K562 (cell line): Measurements from ENCODE around the gene MAN2A1. TPM values are rescaled to one million over a fixed set of nuclear protein-coding genes. Genes with fewer than 3 reads are reported as not detected.
A peak's percentile ranks its signal among the peaks of the same experiment; 100 is the strongest.

Experiments
- ARID1B ChIP-seq: fragments of 450-650 bp; IDR thresholded peaks from 2 replicates; pipeline ENCODE4 v1.6.1; 2016; ENCODE audit warnings: antibody characterized with exemption, mild to moderate bottlenecking, inconsistent platforms
- ATF7 ChIP-seq: fragments of 450-650 bp; IDR thresholded peaks from 2 replicates; pipeline ENCODE4 v1.7.1; 2014; ENCODE audit warnings: mild to moderate bottlenecking, moderate library complexity
- CBFA2T3 ChIP-seq: fragments of 450-650 bp; IDR thresholded peaks from 2 replicates; pipeline ENCODE4 v1.6.1; 2017
- CREBBP ChIP-seq: IDR thresholded peaks from one replicate; pipeline ENCODE4 v1.6.1; 2012; ENCODE audit warnings: low read depth, mild to moderate bottlenecking, control low read depth, inconsistent platforms, low read length
- DPF2 ChIP-seq: fragments of 450-650 bp; IDR thresholded peaks from 2 replicates; pipeline ENCODE4 v1.6.1; 2016
- HNRNPH1 ChIP-seq: fragments of 200-400 bp; formaldehyde crosslinking; optimal IDR thresholded peaks from 2 replicates; pipeline ENCODE3; 2017; ENCODE audit warnings: low read depth, mild to moderate bottlenecking, low read length, moderate library complexity
- KHSRP ChIP-seq: fragments of 450-650 bp; IDR thresholded peaks from 2 replicates; pipeline ENCODE4 v1.6.1; 2017
- MCM2 ChIP-seq: fragments of 450-650 bp; IDR thresholded peaks from 2 replicates; pipeline ENCODE4 v1.6.1; 2017; ENCODE audit warnings: low read depth, mild to moderate bottlenecking
- MEIS2 ChIP-seq: fragments of 450-650 bp; IDR thresholded peaks from 2 replicates; pipeline ENCODE4 v1.6.1; 2014; ENCODE audit warnings: mild to moderate bottlenecking; ENCODE audit not compliant: partially characterized antibody
- POLR3G ChIP-seq: IDR thresholded peaks from 2 replicates; pipeline ENCODE4 v1.6.1; 2011; ENCODE audit not compliant: insufficient read length, insufficient replicate concordance; ENCODE audit errors: extremely low read depth
- ZNF668 ChIP-seq: fragments of 250-450 bp; sonication (Bioruptor Pico); IDR thresholded peaks from 2 replicates; pipeline ENCODE4 v1.8.0; 2022; ENCODE audit warnings: mild to moderate bottlenecking, inconsistent platforms
- polyA plus RNA-seq, 8 experiments: library from polyadenylated mRNA; depleted of rRNA in 4 of 8; stranded (reverse) in 5 of 8; unstranded in 3 of 8; fragments of >200 nt; fragmentation: Nextera tagmentation in 2 of 8; fragmentation: Illumina TruSeq in 1 of 8; extraction: Ambion mirVana in 2 of 8; extraction: Trizol in 1 of 8; gene quantifications; 2 replicates each; pipeline versions ENCODE4 v1.2.1 to v1.2.3, GENCODE V29; 2011 to 2014; ENCODE audit warnings: inconsistent platforms in 1 of 8, missing spikeins in 1 of 8
- total RNA-seq, 7 experiments: library from RNA; depleted of rRNA in 6 of 7; stranded (reverse); fragments of >200 nt in 6 of 7; fragmentation: Illumina TruSeq in 2 of 7; extraction: Trizol in 2 of 7; gene quantifications; 2 replicates each; pipeline versions ENCODE4 v1.2.1 to v1.2.3, GENCODE V29; 2011 to 2021; ENCODE audit warnings: low replicate concordance in 1 of 7
- TF ChIP-seq, protein P1 (sequence below): fragments of 450-650 bp; IDR thresholded peaks from 2 replicates; pipeline ENCODE4 v1.7.0; 2016; ENCODE audit warnings: borderline replicate concordance
- TF ChIP-seq, protein P2 (sequence below): fragments of 250-450 bp; sonication (Bioruptor Pico); IDR thresholded peaks from 2 replicates; pipeline ENCODE4 v1.5.1; 2021; ENCODE audit warnings: mild to moderate bottlenecking
- TF ChIP-seq, protein P3 (sequence below): sonication (generic); IDR thresholded peaks from 2 replicates; pipeline ENCODE4 v1.6.1; 2016
- TF ChIP-seq, protein P4 (sequence below): fragments of 250-450 bp; sonication (Bioruptor Pico); IDR thresholded peaks from 2 replicates; pipeline ENCODE4 v1.8.0; 2022; ENCODE audit warnings: moderate library complexity, mild to moderate bottlenecking, inconsistent platforms
- TF ChIP-seq, protein P5 (sequence below), 2 experiments: fragments of 450-650 bp; IDR thresholded peaks; 2 replicates each; pipeline ENCODE4 v1.6.1; 2016; ENCODE audit warnings: mild to moderate bottlenecking in 2 of 2, borderline replicate concordance in 1 of 2, low read depth in 1 of 2, moderate library complexity in 1 of 2

MAN2A1 gene
- total and polyA plus RNA-seq, 9 of the 15 experiments (the other 6 are each of a cell fraction or from before 2014, with no cell fraction given): 5.2 to 32.0 (median 19.8) TPM

DNA sequence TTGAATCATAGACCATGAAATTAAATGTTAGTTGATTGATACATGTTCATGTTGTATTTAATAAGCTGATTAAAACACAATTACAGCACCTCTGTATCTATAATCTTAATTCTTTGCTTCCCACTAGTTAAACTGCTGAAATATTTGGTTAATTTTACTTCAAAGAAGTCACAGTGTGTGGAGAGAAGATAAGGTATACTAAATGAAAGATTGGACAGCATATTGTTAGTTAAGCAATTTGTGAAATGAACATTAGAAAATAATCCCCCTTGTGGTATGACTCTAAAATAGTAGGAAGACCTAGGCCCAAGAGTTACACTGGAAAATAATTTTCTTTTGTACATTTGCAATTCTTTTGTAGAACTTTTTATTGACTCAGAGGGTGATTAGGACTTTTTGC, 30.3 kb downstream of the MAN2A1 start (continued):
- TF ChIP-seq, protein P1, sequence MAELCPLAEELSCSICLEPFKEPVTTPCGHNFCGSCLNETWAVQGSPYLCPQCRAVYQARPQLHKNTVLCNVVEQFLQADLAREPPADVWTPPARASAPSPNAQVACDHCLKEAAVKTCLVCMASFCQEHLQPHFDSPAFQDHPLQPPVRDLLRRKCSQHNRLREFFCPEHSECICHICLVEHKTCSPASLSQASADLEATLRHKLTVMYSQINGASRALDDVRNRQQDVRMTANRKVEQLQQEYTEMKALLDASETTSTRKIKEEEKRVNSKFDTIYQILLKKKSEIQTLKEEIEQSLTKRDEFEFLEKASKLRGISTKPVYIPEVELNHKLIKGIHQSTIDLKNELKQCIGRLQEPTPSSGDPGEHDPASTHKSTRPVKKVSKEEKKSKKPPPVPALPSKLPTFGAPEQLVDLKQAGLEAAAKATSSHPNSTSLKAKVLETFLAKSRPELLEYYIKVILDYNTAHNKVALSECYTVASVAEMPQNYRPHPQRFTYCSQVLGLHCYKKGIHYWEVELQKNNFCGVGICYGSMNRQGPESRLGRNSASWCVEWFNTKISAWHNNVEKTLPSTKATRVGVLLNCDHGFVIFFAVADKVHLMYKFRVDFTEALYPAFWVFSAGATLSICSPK: no peak
- TF ChIP-seq, protein P2, sequence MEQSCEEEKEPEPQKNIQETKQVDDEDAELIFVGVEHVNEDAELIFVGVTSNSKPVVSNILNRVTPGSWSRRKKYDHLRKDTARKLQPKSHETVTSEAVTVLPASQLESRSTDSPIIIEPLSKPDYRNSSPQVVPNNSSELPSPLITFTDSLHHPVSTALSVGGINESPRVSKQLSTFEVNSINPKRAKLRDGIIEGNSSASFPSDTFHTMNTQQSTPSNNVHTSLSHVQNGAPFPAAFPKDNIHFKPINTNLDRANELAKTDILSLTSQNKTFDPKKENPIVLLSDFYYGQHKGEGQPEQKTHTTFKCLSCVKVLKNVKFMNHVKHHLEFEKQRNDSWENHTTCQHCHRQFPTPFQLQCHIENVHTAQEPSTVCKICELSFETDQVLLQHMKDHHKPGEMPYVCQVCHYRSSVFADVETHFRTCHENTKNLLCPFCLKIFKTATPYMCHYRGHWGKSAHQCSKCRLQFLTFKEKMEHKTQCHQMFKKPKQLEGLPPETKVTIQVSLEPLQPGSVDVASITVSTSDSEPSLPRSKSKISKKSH (CRISPR knock-in tag): no peak
- TF ChIP-seq HNRNPH1 (no peak), CREBBP (no peak), MEIS2 (peak; percentile 33), POLR3G (no peak), KHSRP (no peak), MCM2 (no peak), ATF7 (no peak), ARID1B (peak; percentile 54), CBFA2T3 (0 out of 2 replicates have a peak, but pooled peaks have one; percentile 26), DPF2 (0 out of 2 replicates have a peak, but pooled peaks have one; percentile 34), ZNF668 (CRISPR knock-in tag) (no peak)
- TF ChIP-seq, protein P3, sequence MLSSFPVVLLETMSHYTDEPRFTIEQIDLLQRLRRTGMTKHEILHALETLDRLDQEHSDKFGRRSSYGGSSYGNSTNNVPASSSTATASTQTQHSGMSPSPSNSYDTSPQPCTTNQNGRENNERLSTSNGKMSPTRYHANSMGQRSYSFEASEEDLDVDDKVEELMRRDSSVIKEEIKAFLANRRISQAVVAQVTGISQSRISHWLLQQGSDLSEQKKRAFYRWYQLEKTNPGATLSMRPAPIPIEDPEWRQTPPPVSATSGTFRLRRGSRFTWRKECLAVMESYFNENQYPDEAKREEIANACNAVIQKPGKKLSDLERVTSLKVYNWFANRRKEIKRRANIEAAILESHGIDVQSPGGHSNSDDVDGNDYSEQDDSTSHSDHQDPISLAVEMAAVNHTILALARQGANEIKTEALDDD: peak; percentile 49; the same call in 1 of the 2 replicates
- TF ChIP-seq, protein P4, sequence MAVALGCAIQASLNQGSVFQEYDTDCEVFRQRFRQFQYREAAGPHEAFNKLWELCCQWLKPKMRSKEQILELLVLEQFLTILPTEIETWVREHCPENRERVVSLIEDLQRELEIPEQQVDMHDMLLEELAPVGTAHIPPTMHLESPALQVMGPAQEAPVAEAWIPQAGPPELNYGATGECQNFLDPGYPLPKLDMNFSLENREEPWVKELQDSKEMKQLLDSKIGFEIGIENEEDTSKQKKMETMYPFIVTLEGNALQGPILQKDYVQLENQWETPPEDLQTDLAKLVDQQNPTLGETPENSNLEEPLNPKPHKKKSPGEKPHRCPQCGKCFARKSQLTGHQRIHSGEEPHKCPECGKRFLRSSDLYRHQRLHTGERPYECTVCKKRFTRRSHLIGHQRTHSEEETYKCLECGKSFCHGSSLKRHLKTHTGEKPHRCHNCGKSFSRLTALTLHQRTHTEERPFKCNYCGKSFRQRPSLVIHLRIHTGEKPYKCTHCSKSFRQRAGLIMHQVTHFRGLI (CRISPR knock-in tag): no peak
- TF ChIP-seq, protein P5, sequence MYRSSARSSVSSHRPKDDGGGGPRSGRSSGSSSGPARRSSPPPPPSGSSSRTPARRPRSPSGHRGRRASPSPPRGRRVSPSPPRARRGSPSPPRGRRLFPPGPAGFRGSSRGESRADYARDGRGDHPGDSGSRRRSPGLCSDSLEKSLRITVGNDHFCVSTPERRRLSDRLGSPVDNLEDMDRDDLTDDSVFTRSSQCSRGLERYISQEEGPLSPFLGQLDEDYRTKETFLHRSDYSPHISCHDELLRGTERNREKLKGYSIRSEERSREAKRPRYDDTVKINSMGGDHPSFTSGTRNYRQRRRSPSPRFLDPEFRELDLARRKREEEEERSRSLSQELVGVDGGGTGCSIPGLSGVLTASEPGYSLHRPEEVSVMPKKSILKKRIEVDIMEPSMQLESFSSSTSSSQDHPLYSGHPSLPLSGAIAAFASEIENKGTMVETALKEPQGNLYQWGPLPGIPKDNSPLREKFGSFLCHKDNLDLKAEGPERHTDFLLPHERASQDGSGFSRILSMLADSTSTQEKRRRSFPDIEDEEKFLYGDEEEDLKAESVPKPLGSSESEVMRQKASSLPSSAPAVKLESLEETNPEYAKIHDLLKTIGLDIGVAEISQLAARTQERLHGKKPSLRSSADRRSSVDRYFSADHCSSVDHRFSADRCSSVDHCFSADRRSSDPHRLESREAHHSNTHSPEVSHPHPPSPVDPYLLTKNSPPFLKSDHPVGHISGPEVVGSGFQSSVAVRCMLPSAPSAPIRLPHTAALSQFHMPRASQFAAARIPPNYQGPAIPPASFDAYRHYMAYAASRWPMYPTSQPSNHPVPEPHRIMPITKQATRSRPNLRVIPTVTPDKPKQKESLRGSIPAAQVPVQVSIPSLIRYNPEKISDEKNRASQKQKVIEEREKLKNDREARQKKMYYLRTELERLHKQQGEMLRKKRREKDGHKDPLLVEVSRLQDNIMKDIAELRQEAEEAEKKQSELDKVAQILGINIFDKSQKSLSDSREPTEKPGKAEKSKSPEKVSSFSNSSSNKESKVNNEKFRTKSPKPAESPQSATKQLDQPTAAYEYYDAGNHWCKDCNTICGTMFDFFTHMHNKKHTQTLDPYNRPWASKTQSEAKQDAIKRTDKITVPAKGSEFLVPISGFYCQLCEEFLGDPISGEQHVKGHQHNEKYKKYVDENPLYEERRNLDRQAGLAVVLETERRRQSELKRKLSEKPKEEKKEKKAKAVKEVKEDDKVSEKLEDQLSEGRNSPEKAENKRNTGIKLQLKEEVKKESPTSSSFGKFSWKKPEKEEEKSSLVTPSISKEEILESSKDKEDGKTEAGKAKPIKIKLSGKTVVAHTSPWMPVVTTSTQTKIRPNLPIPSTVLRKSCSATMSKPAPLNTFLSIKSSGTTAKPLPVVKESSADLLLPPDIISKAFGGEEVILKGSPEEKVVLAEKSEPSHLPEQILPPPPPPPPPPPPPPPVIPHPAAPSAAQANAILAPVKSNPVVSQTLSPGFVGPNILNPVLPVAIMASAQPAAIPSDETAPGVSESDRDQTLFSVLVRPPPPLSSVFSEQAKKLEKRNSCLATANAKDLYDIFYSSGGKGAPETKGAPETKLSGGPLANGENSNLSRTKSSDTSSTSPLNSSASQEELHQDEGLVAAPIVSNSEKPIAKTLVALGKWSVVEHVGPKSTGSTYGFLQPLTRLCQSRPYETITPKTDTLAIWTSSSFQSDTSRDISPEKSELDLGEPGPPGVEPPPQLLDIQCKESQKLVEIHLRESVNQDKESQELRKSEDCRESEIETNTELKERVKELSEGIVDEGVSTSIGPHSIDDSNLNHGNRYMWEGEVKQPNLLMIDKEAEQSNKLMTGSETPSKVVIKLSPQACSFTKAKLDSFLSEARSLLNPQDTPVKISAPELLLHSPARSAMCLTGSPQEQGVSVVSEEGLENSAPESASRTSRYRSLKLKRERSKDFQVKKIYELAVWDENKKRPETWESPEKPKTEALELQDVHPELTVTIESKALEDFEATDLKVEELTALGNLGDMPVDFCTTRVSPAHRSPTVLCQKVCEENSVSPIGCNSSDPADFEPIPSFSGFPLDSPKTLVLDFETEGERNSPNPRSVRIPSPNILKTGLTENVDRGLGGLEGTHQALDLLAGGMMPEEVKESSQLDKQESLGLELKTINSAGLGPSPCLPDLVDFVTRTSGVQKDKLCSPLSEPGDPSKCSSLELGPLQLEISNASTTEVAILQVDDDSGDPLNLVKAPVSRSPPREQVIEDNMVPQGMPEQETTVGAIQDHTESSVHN (IDR thresholded peaks at IDR 0.05; ENCODE audit: borderline replicate concordance in 1 of 2, low read depth in 1 of 2): no peak
